HS-5 (cell line): Measurements from ENCODE around the gene LZTR1.
"Not testable (repeated sequence)": the region's sequence is repeated elsewhere in the genome, so short reads cannot be mapped to it uniquely, and the experiment has no call there.

Source experiments
- DNase-seq: peaks from one replicate; pipeline ENCODE4 v3.0.0-alpha.2; 2012; ENCODE audit warnings: low read depth

Gene LZTR1

GRCh38 chr22:20981787-20982562 lies at the start of gene LZTR1:
Gene LZTR1, plus strand, starts transcription at chr22:20982297. Its CDS starts 75 bp downstream, at chr22:20982372.
- no peak for DNase-seq

- DNase-seq = no peak
Observed at GRCh38 chr22:20933910-20934309, 48.2 kb upstream of the LZTR1 start.

GRCh38 chr22:20935049-20935448 lies 47.0 kb upstream of the LZTR1 start:
- not testable (repeated sequence) for DNase-seq

GRCh38 chr22:20935780-20936539 lies 46.1 kb upstream of the LZTR1 start:
- DNase-seq = not testable (repeated sequence)

- no peak for DNase-seq
Observed at GRCh38 chr22:20937031-20937793, 44.9 kb upstream of the LZTR1 start.

GRCh38 chr22:20937794-20938671 lies 44.1 kb upstream of the LZTR1 start:
- no peak for DNase-seq

GRCh38 chr22:20939457-20940185 lies 42.5 kb upstream of the LZTR1 start:
- not testable (repeated sequence) for DNase-seq

GRCh38 chr22:20940186-20940651 lies 41.9 kb upstream of the LZTR1 start:
- DNase-seq = no peak

GRCh38 chr22:20940904-20941385 lies 41.2 kb upstream of the LZTR1 start:
- no peak for DNase-seq

- DNase-seq = not testable (repeated sequence)
Observed at GRCh38 chr22:20942203-20942902, 39.7 kb upstream of the LZTR1 start.

GRCh38 chr22:20943104-20943933 lies 38.8 kb upstream of the LZTR1 start:
- no peak for DNase-seq

GRCh38 chr22:20944042-20944441 lies 38.1 kb upstream of the LZTR1 start:
- DNase-seq = no peak

- DNase-seq = no peak
Observed at GRCh38 chr22:20945578-20945934, 36.5 kb upstream of the LZTR1 start.

- no peak for DNase-seq
Observed at GRCh38 chr22:20946080-20946986, 35.8 kb upstream of the LZTR1 start.

- no peak for DNase-seq
Observed at GRCh38 chr22:20946991-20947390, 35.1 kb upstream of the LZTR1 start.

- DNase-seq = no peak
Observed at GRCh38 chr22:20948450-20948849, 33.6 kb upstream of the LZTR1 start.

- no peak for DNase-seq
Observed at GRCh38 chr22:20948989-20949388, 33.1 kb upstream of the LZTR1 start.

- DNase-seq = no peak
Observed at GRCh38 chr22:20949698-20950183, 32.4 kb upstream of the LZTR1 start.
